ENCODE measurements around the gene ZCCHC3. TPM values are rescaled to one million over a fixed set of nuclear protein-coding genes. Genes with fewer than 3 reads are reported as not detected.

Gene ZCCHC3
- total RNA-seq, 1 donor from 2014 or later = 40.5 TPM

DNA sequence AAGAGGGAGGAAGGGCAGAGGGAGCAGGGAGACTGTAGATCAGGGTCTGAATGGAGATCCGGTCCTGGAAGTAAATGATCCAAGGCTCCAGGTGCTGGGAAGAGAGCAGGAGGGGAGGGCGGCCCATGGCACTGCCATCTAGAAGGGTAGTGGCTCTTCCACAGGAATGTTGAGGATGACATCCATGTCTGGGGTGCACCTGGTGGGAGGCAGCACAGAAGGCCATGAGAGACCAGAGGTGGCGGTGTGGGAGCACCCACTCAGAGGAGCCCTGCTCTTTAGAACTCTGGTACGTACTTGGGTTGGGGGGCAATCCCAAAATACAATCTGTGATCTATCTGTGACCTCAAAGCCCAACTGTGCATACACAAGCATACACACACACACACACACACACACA lies 26.3 kb upstream of the ZCCHC3 start:
- peaks cover 9% of the 10 kb centered on the region for H3K4me1 Mint-ChIP-seq (ENCODE audit: unreplicated experiment)
- peak; percentile 40 for DNase-seq (ENCODE audit: extremely low spot score, unreplicated experiment)
- H3K27me3 Mint-ChIP-seq = peaks cover 6% of the 10 kb centered on the region
- H3K36me3 Mint-ChIP-seq = peaks cover 12% of the 10 kb centered on the region
- no peaks in the 10 kb centered on the region for H3K9me3 Mint-ChIP-seq
- H3K4me3 Mint-ChIP-seq = no peak overlapping the region
- TF ChIP-seq, protein P1, sequence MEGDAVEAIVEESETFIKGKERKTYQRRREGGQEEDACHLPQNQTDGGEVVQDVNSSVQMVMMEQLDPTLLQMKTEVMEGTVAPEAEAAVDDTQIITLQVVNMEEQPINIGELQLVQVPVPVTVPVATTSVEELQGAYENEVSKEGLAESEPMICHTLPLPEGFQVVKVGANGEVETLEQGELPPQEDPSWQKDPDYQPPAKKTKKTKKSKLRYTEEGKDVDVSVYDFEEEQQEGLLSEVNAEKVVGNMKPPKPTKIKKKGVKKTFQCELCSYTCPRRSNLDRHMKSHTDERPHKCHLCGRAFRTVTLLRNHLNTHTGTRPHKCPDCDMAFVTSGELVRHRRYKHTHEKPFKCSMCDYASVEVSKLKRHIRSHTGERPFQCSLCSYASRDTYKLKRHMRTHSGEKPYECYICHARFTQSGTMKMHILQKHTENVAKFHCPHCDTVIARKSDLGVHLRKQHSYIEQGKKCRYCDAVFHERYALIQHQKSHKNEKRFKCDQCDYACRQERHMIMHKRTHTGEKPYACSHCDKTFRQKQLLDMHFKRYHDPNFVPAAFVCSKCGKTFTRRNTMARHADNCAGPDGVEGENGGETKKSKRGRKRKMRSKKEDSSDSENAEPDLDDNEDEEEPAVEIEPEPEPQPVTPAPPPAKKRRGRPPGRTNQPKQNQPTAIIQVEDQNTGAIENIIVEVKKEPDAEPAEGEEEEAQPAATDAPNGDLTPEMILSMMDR (conservative IDR thresholded peaks at IDR 0.05) = no peak
- H3K27ac Mint-ChIP-seq = no peak overlapping the region

DNA sequence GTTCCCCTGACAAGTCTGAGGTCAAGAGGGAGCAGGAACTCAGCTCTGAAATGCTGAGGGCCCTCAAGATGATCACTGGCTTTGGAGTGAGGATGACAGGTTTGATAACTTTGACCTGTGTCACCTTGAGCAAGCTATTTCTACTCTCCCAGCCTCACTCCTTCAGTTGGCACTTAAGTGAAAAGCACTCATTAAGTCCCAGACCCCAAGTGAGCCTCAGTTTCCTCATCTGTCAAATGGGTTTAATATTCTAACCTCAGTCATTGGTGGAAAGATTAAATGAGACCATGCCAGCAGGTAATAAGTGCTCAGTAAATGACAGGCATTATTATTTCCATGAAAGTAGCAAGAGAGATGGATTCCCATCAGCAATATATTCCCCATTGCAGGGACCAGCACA lies 25.8 kb upstream of the ZCCHC3 start:
- peak; percentile 2 for DNase-seq (ENCODE audit: extremely low spot score, unreplicated experiment)
- Mint-ChIP-seq H3K27me3 (peaks cover 2% of the 10 kb centered on the region), H3K36me3 (peaks cover 16% of the 10 kb centered on the region), H3K4me1 (ENCODE audit: unreplicated experiment) (peaks cover 6% of the 10 kb centered on the region), H3K4me3 (no peak overlapping the region), H3K9me3 (no peaks in the 10 kb centered on the region), H3K27ac (no peak overlapping the region)
- TF ChIP-seq, protein P1 (conservative IDR thresholded peaks at IDR 0.05) = no peak

DNA sequence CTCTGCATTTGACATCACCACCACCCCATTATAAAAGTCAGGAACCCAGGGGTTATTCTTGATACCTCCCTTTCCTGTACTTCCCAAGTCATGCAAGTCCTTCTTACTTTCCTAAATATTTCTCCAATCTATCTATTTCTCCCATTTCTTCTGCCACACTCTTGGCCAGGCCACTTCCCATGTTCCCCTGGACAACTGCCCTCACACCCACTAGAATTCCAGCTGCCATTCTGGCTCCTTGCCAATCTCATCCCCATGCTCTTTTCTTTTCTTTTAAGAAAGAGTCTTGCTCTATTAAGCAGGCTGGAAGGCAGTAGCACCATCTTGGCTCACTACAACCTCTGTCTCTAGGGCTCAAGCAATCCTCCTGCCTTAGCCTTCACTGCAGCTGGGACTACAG lies 24.7 kb upstream of the ZCCHC3 start:
- DNase-seq (ENCODE audit: extremely low spot score, unreplicated experiment) = no peak
- H3K36me3 Mint-ChIP-seq = peaks cover 23% of the 10 kb centered on the region
- no peak overlapping the region for H3K27ac Mint-ChIP-seq
- no peaks in the 10 kb centered on the region for H3K27me3 Mint-ChIP-seq
- H3K4me1 Mint-ChIP-seq (ENCODE audit: unreplicated experiment) = no peaks in the 10 kb centered on the region
- TF ChIP-seq, protein P1 (conservative IDR thresholded peaks at IDR 0.05) = no peak
- no peak overlapping the region for H3K4me3 Mint-ChIP-seq
- H3K9me3 Mint-ChIP-seq = no peaks in the 10 kb centered on the region

DNA sequence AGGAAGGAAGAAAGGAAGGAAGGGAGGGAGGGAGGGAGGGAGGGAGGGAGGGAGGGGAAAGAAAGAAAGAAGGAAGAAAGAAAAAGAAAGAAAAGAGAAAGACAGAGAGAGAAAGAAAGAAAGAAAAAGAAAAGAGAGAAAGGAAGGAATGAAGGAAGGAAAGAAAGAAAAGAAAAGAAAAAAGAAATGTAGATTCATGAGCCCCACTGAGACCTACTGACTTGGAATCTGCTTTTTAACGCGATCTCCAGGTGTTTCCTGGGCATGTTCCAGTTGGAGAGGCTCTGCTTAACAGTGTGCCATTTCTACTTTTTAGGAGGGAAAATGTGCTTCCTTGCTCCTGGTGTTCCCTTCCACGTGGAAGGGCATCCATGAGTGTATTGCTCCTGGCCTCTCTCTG lies 23.5 kb upstream of the ZCCHC3 start:
- no peaks in the 10 kb centered on the region for H3K4me1 Mint-ChIP-seq (ENCODE audit: unreplicated experiment)
- DNase-seq (ENCODE audit: extremely low spot score, unreplicated experiment) = no peak
- H3K27me3 Mint-ChIP-seq = no peaks in the 10 kb centered on the region
- TF ChIP-seq, protein P1 (conservative IDR thresholded peaks at IDR 0.05) = no peak
- no peak overlapping the region for H3K27ac Mint-ChIP-seq
- H3K36me3 Mint-ChIP-seq = peaks cover 28% of the 10 kb centered on the region
- H3K9me3 Mint-ChIP-seq = no peaks in the 10 kb centered on the region
- no peak overlapping the region for H3K4me3 Mint-ChIP-seq

DNA sequence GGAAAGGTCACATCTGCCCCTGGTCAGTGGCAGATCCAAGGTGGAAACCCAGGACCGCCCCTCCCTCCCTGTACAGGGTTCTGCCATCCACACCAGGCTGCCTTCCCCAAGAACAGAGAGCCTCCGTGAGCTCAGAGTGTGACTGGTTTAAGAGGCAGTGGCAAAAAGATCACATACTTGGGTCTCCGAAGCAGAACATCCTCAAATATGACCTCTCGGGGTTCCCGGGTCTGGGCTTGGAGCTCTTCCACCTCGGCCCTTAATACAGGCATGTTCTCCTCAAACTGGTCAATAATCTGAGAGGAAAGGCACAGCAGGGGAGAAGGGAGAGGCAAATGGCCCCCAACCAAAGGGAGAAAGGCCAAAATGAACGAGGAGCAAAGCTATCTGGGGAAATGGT lies 21.6 kb upstream of the ZCCHC3 start:
- Mint-ChIP-seq H3K4me3 (no peak overlapping the region), H3K27me3 (no peaks in the 10 kb centered on the region), H3K9me3 (no peaks in the 10 kb centered on the region), H3K36me3 (peaks cover 25% of the 10 kb centered on the region), H3K27ac (no peak overlapping the region), H3K4me1 (ENCODE audit: unreplicated experiment) (no peaks in the 10 kb centered on the region)
- no peak for DNase-seq (ENCODE audit: extremely low spot score, unreplicated experiment)
- TF ChIP-seq, protein P1 (conservative IDR thresholded peaks at IDR 0.05) = no peak
